Measurements from ENCODE around the gene BCAR3. TPM values are rescaled to one million over a fixed set of nuclear protein-coding genes. Genes with fewer than 3 reads are reported as not detected.

BCAR3 gene
- total RNA-seq, 1 donor from 2014 or later: 38.5 TPM

DNA sequence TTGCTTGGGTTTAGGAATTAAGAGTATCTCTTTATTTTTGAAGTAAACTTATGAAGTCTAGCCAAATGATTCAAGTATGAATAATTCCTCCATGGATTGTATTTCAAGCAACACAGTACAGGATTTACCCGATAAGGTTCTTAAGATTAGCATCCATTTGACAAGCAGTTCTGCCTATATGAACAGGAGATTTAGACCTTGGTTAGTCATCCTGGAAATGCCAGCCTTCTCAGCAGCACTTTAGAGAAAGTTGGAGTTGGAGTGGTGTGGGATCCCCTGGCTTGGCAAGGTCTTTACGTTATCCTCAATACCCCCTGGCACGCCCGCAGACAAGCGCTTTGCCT is 1.6 kb downstream of the BCAR3 start:
- no peak for DNase-seq (ENCODE audit: low read depth, low spot score)
- Mint-ChIP-seq H3K27ac (ENCODE audit: unreplicated experiment) (peak overlapping the region; percentile 95), H3K36me3 (ENCODE audit: low read depth) (peaks cover 13% of the 10 kb centered on the region), H3K4me3 (peak overlapping the region; percentile 97), H3K4me1 (peaks cover 66% of the 10 kb centered on the region), H3K27me3 (ENCODE audit: low read depth) (no peaks in the 10 kb centered on the region), H3K9me3 (no peaks in the 10 kb centered on the region)
- TF ChIP-seq, protein P1, sequence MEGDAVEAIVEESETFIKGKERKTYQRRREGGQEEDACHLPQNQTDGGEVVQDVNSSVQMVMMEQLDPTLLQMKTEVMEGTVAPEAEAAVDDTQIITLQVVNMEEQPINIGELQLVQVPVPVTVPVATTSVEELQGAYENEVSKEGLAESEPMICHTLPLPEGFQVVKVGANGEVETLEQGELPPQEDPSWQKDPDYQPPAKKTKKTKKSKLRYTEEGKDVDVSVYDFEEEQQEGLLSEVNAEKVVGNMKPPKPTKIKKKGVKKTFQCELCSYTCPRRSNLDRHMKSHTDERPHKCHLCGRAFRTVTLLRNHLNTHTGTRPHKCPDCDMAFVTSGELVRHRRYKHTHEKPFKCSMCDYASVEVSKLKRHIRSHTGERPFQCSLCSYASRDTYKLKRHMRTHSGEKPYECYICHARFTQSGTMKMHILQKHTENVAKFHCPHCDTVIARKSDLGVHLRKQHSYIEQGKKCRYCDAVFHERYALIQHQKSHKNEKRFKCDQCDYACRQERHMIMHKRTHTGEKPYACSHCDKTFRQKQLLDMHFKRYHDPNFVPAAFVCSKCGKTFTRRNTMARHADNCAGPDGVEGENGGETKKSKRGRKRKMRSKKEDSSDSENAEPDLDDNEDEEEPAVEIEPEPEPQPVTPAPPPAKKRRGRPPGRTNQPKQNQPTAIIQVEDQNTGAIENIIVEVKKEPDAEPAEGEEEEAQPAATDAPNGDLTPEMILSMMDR (conservative IDR thresholded peaks at IDR 0.05): no peak

DNA sequence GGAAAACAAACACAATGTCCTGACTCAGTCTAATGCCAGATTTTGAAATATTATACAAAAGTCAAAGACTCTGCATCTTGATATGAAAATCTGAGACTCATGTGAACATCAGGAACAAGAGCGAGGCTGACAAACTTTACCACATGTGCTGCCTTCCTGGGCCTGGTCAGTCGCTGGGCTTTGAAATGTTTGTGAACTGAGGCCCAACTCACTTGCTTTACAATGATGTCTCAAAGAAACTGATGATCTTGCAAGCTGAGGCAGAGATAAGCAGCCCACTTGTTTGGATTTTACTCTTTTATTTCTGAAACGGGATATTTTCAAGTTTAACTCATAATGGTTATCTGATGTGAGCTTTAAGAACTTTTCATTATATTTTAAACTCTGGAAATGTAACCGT is 2.1 kb downstream of the BCAR3 start:
- Mint-ChIP-seq H3K4me1 (peaks cover 71% of the 10 kb centered on the region), H3K4me3 (peak overlapping the region; percentile 97), H3K36me3 (ENCODE audit: low read depth) (peaks cover 16% of the 10 kb centered on the region), H3K9me3 (no peaks in the 10 kb centered on the region), H3K27me3 (ENCODE audit: low read depth) (no peaks in the 10 kb centered on the region), H3K27ac (ENCODE audit: unreplicated experiment) (peak overlapping the region; percentile 87)
- no peak for DNase-seq (ENCODE audit: low read depth, low spot score)
- TF ChIP-seq, protein P1 (conservative IDR thresholded peaks at IDR 0.05): no peak

DNA sequence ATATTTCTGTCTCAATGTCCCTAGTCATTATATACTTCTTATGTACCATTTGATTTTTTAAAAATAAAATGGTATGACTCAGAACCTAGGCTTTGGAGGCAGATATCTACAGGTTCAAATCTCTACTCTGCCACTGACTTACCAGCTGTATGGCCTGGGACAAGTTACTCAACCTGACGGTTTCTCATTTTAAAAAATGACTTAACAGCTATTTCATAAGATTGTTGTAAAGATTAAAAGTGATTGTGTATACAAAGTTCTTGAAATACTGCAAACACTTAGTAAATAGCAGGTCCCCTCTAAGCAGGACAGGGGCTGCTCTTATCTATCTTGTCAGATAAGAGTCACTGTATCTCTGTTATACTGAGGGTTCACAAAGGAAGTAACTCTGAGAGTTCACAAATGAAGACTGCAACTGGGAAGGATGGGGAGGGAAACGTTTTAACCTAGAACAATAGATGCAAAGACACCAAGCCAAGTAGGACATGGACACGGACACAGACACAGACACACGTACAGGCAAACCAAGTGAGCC is 2.6 kb downstream of the BCAR3 start:
- Mint-ChIP-seq H3K27me3 (ENCODE audit: low read depth) (no peaks in the 10 kb centered on the region), H3K4me3 (peak overlapping the region; percentile 97), H3K36me3 (ENCODE audit: low read depth) (peaks cover 17% of the 10 kb centered on the region), H3K4me1 (peaks cover 70% of the 10 kb centered on the region), H3K27ac (ENCODE audit: unreplicated experiment) (peak overlapping the region; percentile 87), H3K9me3 (no peaks in the 10 kb centered on the region)
- TF ChIP-seq, protein P1 (conservative IDR thresholded peaks at IDR 0.05): no peak
- no peak for DNase-seq (ENCODE audit: low read depth, low spot score)

DNA sequence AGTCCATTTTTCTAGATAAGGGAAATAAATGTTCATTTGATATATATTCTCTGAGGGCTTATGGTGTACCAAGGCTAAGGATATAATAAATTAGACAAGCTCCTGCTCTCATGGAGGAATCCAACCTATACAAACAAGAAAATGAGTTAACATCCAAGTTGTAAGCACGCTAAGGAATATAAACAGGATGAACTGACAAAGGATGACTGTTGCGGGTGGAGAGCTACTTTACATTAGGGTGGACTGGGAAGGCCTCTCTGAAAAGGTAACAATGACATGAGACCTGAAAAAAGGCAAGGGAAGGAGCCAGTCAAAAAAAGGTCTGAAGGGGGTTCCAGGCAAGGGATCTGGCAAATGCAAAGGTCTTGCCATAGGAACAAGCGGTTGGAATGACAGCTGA is 3.1 kb downstream of the BCAR3 start:
- Mint-ChIP-seq H3K4me1 (peaks cover 69% of the 10 kb centered on the region), H3K27me3 (ENCODE audit: low read depth) (no peaks in the 10 kb centered on the region)

DNA sequence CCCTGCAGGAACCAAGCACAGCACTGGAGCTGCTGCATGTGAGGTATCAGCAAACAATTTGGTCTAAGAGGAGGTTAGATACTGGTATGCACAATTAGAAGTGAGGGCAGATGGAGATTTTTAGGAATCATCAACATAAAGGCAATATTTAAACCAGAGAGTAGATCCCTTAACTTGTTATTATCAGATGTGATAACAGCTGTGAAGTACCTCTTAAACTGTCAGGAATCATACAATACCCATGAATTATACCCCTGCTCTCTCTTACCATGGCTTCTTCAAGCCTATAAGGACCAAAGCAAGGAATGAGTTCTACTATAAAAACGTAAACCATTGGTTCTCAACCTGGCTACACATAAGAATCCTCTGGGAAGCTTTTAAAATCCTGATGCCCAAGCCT is 3.9 kb downstream of the BCAR3 start:
- no peaks in the 10 kb centered on the region for H3K9me3 Mint-ChIP-seq
- DNase-seq (ENCODE audit: low read depth, low spot score): no peak
- TF ChIP-seq, protein P1 (conservative IDR thresholded peaks at IDR 0.05): no peak
- peak overlapping the region; percentile 65 for H3K4me3 Mint-ChIP-seq
- peaks cover 76% of the 10 kb centered on the region for H3K4me1 Mint-ChIP-seq
- H3K27me3 Mint-ChIP-seq (ENCODE audit: low read depth): no peaks in the 10 kb centered on the region
- peak overlapping the region; percentile 69 for H3K27ac Mint-ChIP-seq (ENCODE audit: unreplicated experiment)
- H3K36me3 Mint-ChIP-seq (ENCODE audit: low read depth): peaks cover 23% of the 10 kb centered on the region

More for the DNA sequence above, 3.1 kb downstream of the BCAR3 start:
- peaks cover 17% of the 10 kb centered on the region for H3K36me3 Mint-ChIP-seq (ENCODE audit: low read depth)
- H3K27ac Mint-ChIP-seq (ENCODE audit: unreplicated experiment): no peak overlapping the region
- H3K9me3 Mint-ChIP-seq: no peaks in the 10 kb centered on the region
- H3K4me3 Mint-ChIP-seq: peak overlapping the region; percentile 97
- no peak for DNase-seq (ENCODE audit: low read depth, low spot score)
- TF ChIP-seq, protein P1 (conservative IDR thresholded peaks at IDR 0.05): no peak

Measured in neural crest cell (in vitro differentiated cells).